HG03521 (cell line): Measurements from ENCODE around the gene CDH23.

Source experiments
- ATAC-seq: cut with Tn5 transposase; IDR thresholded peaks from one replicate; pipeline ENCODE4 v1.9.1; 2021; ENCODE audit warnings: mild to moderate bottlenecking, moderate library complexity; ENCODE audit not compliant: unreplicated experiment

Gene CDH23

DNA sequence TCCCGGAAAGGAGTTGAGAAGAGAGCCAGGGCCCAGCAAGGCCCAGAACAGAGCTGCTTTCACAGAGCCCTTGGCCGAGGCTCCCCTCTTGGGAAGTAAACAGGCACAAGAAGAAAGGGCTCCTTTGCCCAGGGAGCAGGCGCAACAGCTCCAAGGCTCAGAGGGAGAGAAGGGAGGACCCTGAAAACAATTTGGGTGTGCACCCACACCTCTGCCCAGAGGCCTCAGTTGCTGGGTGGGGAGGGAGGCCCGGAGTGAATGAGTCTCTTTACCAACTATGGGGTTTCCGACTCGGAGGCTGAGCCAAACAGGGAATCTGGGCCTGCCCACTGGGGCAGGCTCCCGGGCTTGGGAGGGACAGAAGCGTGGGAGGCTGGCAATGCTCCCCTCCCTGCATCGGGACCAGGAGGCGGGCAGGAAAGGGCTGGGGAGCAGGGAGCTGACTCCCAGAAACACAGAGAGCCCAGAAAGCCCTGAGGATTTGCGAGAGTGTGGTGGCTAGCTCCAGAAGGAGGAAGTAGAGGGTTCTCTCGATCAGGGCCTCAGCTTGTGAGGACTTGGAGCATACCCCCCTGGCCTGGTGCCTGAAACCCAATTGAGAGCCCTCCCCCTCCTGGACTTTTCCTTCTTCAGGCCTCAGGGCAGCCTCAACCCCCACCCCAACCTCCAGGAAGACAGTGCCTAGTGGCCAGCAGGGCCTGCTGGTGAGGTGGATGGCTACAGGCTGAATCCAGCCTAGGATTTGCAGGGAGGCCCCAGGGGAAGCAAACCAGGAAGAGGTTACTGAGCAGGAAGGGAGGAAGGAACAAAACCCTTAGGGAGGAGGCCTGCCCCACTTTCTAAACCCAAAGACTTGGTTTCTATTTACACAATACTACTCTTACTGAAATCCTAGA lies 316.7 kb downstream of the CDH23 start:
- ATAC-seq = no peak

- no peak for ATAC-seq
Measured at GRCh38 chr10:71714031-71714410, 317.3 kb downstream of the CDH23 start.

- ATAC-seq = no peak
Measured at GRCh38 chr10:71714592-71714991, 317.9 kb downstream of the CDH23 start.

GRCh38 chr10:71715026-71715425 lies 318.3 kb downstream of the CDH23 start:
- ATAC-seq = no peak

DNA sequence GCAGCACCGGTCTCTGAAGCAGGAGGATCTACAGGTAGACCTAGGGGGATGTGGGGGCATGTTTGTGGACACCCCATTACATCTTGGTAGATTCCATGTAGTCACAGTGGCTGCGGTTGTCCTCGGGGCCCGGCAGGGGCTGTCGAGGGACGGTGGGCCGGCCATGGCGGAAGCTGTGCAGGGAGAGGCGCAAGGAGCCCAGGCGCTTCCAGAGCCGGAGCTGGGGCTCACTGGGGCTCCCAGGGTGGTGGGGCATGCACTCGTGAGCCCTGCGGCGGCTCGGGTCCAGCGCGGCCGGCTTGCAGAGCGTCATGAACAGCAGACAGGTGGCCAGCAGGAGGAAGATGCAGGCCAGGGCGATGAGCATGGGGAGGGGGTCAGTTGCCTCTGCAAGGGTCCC lies 319.1 kb downstream of the CDH23 start:
- no peak for ATAC-seq

GRCh38 chr10:71716426-71716825 lies 319.7 kb downstream of the CDH23 start:
- ATAC-seq = no peak

DNA sequence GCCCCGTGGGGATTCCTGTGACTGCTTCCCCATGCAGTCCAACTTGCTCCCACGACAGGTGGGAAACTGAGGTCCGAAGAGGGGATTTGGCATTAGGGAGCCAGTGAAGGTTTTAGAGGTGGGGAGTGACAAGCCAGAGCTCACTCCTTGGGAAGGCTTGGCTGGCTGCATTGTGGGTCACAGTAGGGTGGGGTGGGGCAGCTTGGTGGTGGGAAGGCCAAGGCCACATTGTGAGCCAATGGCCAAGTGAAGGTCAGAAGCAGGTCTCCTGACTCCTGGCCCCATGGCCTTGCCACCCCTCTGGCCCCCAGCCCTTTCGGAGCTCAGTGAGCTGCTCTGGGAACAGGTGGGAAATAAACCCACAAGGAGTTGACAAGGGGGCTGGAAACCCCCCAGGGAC lies 320.3 kb downstream of the CDH23 start:
- ATAC-seq = no peak

DNA sequence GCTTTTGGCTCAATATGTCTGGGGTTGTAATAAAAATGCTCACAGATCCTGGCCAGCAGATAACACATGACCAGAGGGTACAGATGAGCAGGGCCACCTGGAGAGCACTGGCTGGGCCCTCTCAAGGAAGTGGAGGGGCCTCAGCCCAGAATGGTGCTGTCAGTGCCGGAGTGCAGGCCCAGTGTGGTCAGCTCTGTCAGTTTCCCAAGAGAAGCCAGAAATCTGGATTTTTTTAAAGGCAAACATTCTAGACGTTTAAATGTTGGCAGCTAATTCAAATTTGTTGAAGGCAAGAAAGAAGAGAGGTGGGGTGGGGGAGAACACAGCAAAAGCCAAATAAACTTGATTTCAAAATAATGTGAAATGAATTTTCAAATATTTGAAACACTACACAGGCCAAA lies 320.8 kb downstream of the CDH23 start:
- no peak for ATAC-seq

DNA sequence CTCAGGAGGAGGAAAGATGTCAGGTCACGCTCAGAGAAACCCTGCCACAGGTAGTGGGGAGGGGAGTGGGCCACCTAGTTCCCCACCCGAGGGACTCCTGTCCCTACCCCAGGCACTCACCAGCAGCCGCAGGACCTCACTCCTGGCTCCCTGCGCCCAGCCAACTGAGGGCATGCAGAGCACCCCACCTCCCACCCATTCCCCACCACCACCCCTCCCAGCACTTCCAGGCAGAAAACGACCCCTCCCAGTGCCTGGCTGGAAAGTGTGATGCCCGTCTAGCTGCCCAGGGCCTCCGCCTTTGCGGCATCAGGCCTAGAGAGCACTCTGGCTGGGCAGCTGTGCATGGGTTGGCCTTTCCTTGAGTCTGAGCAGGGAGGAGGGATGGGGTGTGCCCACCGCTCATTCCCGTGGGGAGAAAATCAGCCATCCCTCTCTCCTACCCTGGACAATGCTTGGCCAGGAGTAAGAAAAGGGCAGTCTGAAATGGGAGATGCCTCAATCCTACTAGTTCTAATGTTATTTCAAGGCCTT lies 321.5 kb downstream of the CDH23 start:
- ATAC-seq = no peak

- ATAC-seq = no peak
Measured at GRCh38 chr10:71719042-71719441, 322.3 kb downstream of the CDH23 start.

DNA sequence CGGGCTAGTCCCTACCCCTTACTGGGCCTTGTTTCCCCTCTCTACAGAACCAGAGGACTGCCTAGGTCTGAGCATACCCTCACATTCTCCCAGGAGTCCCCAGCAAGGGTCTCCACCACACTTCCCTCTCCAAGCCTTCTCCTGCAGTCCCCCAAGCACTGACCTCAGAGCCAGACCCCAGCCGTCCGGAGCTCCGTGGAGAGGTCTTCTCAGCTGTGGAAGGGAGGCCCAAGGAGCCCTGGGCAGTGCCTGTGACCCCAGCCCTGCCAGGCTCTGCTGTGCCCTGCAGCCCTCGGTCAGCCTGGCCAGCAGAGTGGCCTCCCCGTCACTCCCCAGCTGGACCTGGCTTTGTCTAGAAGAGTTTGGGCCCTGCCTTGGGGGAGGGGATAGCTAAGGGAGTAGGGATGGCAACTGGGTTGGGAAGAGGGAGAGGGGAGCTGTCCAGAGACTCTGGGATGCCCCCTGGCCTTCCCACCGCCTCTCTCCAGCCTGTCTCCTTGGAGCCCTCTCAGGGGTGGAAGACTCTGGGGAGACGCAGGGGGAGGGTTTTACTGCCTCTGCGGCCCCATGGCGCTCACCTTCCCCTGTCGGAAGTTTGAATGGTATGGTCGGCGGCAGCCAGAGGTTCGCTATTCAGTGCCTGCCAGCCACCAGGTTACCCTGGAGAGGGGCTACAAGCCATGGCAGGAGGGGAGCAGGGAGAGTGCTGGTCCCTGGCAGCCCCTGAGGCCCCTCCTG lies 322.9 kb downstream of the CDH23 start, which contains the start of gene C10orf105:
Gene C10orf105, minus strand, starts transcription at position 315 of the 738 bp plus-strand sequence. CDS start 3,441 bp downstream, outside the sequence.
- ATAC-seq = no peak

DNA sequence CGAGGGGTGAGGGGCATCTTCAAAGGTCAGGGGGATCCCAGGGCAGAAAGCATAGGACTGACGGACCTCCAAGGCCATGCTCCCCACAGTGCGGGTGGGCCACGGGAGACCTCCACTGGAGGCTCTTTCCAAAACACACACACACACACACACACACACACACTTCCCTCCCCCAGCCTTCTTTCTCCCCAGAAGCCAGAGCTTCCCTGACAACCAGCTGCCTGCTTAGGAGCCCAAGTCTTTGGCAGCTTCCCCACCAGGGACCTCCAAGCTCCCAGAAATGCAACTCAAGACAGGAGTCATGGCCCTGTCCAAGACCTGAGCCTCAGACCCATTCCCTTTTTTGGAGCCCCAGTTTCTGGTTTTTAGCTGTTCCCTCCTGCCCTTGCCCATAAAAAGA lies 323.6 kb downstream of the CDH23 start:
- ATAC-seq = no peak

DNA sequence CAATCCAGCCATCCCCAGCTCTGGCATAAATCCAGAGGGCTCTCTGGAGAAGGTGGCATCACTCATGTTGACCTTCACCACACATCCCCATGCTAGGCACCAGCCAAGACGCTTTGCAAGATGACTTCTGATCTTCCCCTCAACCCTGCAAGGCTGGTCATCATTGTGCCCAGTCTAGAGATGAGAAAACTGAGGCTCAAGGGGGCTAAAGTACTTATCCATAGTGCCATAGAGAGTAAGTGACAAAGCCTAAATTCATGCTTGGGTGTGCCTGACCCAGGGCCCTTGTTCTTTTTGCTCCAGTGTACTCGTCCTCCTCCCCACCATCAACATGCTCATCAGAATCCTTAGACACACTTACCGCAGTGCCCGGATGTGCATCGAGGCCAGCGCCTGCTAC lies 324.6 kb downstream of the CDH23 start:
- no peak for ATAC-seq

GRCh38 chr10:71722849-71723248 lies 326.1 kb downstream of the CDH23 start:
- ATAC-seq = no peak

DNA sequence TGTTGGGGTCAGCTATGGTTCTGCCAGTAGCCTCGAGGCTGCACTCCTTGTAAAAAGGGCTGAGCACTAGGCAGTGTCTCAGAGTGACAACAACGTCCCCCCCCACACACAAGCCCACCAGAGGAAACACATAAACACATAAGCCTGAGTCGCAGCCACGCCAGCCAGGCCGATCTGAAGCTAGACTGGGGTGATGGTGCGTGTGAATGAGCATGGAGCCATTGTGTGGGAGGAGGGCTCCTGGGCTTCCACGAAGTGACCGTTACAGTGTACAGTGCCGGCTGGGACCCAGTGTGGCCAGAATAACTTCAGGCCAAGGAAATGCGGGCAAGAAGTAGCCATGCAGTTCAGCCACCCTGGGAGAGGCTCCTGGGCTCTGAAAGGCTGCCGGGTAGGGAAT lies 326.6 kb downstream of the CDH23 start:
- no peak for ATAC-seq

GRCh38 chr10:71724539-71724938 lies 327.8 kb downstream of the CDH23 start:
- ATAC-seq = no peak

- ATAC-seq = no peak
Measured at GRCh38 chr10:71725249-71725648, 328.5 kb downstream of the CDH23 start.

DNA sequence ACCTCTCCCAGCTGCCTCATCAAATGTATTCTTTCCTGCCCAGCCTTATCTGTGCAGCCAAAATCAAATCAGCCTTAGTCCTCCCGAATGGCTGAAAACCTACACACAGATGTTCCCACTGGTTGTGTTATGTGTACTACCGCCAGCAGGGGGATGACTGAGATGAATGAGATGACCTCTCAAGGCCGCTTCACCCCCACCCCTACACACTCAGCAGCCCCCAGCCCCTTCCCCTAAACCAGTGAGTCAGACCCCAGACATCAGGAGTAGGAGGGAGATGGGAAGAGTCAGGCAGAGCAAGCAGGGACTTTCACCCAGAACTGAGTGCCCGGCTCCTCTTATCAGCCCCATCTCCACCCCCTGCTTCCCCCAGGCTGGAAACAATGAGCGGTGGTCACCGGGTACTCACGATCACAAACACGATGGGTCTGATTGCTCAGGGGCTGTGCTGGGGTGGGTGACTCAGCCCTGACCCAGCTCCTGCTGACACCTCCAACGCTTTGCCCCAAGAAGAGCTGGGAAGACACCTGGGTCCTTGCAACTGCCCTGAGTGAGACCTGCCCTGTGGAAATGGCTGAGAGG lies 329.4 kb downstream of the CDH23 start:
- ATAC-seq = no peak

DNA sequence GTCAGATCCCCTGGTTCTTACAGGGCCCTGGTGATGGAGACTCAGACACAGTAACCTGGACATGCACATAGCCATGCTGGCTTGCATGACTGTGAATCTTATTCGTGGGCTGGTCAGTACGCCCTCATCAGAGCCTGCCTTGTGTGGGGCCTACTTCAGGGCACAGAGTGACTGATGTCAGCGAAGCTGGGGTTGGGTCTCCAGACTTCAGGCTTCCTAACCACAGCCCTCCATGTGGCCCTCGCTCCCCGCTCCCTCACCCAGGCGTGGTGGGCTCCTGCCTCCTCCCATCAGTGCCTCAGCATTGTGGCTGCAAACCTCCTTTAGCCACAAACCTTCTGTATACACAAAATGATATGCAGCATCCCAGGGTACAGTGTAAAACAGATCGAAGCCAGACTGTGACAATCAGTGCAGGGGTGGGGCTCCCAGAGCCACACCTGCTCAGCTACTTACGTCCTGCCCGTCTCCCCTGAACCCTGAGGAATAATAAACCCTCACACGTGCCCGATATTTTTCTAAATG lies 329.9 kb downstream of the CDH23 start:
- ATAC-seq = no peak

DNA sequence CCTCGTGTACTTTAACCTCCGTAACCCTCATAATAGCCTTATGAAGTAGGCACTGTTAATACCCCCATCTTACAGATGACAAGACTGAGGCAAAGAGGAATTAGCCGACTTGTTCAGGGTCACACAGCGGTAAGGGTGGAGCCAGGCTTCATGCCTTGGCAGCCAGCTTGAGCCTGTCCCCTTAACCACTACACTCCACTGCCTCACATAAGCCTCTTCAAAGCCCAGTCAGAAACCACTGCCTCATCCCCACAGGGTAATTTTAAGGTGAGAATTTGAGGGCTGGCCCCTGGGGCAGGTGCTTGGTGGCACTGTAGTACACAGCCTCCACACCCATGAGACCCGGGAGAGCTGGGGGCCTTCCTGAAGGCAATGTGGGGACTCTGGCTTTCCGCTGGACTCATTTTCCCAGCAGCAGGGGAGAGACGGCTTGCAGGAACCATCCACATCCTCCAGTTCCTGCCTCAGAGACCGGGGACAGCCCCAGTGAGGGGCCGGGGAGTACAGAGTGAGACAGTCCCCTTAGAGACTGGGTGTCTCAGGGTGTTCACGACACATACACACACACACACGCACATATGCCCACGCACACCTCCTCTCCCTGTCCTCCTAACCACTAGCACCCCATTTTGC lies 330.5 kb downstream of the CDH23 start:
- ATAC-seq = peak; percentile 35
